GM11168 (cell line): Measurements from ENCODE around the gene SARM1.

Experiments used
- in situ Hi-C: fragments of 300-500 bp; cut with MboI; formaldehyde crosslinking; loops from one replicate; pipeline ENCODE4 v1.12.0; 2022; ENCODE audit warnings: low sequenced_read_pairs; ENCODE audit not compliant: unreplicated experiment

Gene SARM1

GRCh38 chr17:28367641-28368305 is 3.7 kb upstream of the SARM1 start:
- in situ Hi-C loops, result no loop called here

- in situ Hi-C loops, result no loop called here
These were observed 3.1 kb upstream of the SARM1 start for GRCh38 chr17:28368306-28368831.

- in situ Hi-C loops, result no loop called here
These were observed 2.4 kb upstream of the SARM1 start for GRCh38 chr17:28368915-28369683.

GRCh38 chr17:28369684-28370034 is 1.8 kb upstream of the SARM1 start:
- in situ Hi-C loops, result no loop called here

- in situ Hi-C loops, result no loop called here
These were observed 1.3 kb upstream of the SARM1 start, which contains the start of gene VTN for GRCh38 chr17:28370035-28370743. Gene VTN (minus strand): TSS chr17:28370307. CDS start chr17:28370203, 104 bp downstream.

GRCh38 chr17:28370744-28371103 is 770 bp upstream of the SARM1 start:
- in situ Hi-C loops, result no loop called here

- in situ Hi-C loops, result no loop called here
These were observed 880 bp downstream of the SARM1 start for GRCh38 chr17:28372203-28372944.

GRCh38 chr17:28372945-28373274 is 1.4 kb downstream of the SARM1 start:
- in situ Hi-C loops, result no loop called here

- in situ Hi-C loops, result loop anchor here (5.0 kb wide), 1 partner anchor 37 kb away; no protein-coding TSS in a partner anchor
These were observed 8.6 kb downstream of the SARM1 start for GRCh38 chr17:28379814-28380801.

GRCh38 chr17:28381141-28381825 is 9.8 kb downstream of the SARM1 start:
- in situ Hi-C loops, result loop anchor here (5.0 kb wide), 1 partner anchor 36 kb away; no protein-coding TSS in a partner anchor

- in situ Hi-C loops, result loop anchor here (5.0 kb wide), 1 partner anchor 33 kb away; no protein-coding TSS in a partner anchor
These were observed 13.0 kb downstream of the SARM1 start for GRCh38 chr17:28384281-28385036.

- in situ Hi-C loops, result no loop called here
These were observed 13.5 kb downstream of the SARM1 start for GRCh38 chr17:28385037-28385400.

- in situ Hi-C loops, result no loop called here
These were observed 13.9 kb downstream of the SARM1 start for GRCh38 chr17:28385406-28385805.

GRCh38 chr17:28386391-28386790 is 14.9 kb downstream of the SARM1 start:
- in situ Hi-C loops, result no loop called here

- in situ Hi-C loops, result no loop called here
These were observed 16.6 kb downstream of the SARM1 start for GRCh38 chr17:28388106-28388505.

GRCh38 chr17:28390141-28390540 is 18.6 kb downstream of the SARM1 start:
- in situ Hi-C loops, result no loop called here

- in situ Hi-C loops, result no loop called here
These were observed 19.1 kb downstream of the SARM1 start for GRCh38 chr17:28390563-28390962.

- in situ Hi-C loops, result no loop called here
These were observed 19.5 kb downstream of the SARM1 start for GRCh38 chr17:28390984-28391383.
